ENCODE data around the gene ZNF598.

The ZNF598 gene

GRCh38 chr16:1989209-1990100 is 20.2 kb downstream of the ZNF598 start, which contains the start of gene SYNGR3:
TSS of gene SYNGR3 (plus strand) at chr16:1989970. CDS start at chr16:1990103, 133 bp downstream.
- Histone ChIP-seq H3K36me3 (ENCODE audit: insufficient read depth, low read length) (peaks cover 3% of the 10 kb centered on the region; the same call in 1 of the 2 replicates), H3K9me3 (ENCODE audit: control insufficient read depth, insufficient read depth, low read length) (no peaks in the 10 kb centered on the region), H3K9ac (ENCODE audit: low read depth, low read length) (peak within 1 kb of the TSS; percentile 51), H3K4me1 (ENCODE audit: insufficient read depth, low read length) (peaks cover 4% of the 10 kb centered on the region)

- H3K36me3 ChIP-seq (ENCODE audit: insufficient read depth, low read length): peaks cover 3% of the 10 kb centered on the region; the same call in 1 of the 2 replicates
- H3K9ac ChIP-seq (ENCODE audit: low read depth, low read length): no peak overlapping the region
- peaks cover 9% of the 10 kb centered on the region for H3K4me1 ChIP-seq (ENCODE audit: insufficient read depth, low read length)
- H3K9me3 ChIP-seq (ENCODE audit: control insufficient read depth, insufficient read depth, low read length): no peaks in the 10 kb centered on the region
These were observed 22.4 kb downstream of the ZNF598 start for GRCh38 chr16:1987198-1987597.

- Histone ChIP-seq H3K36me3 (ENCODE audit: insufficient read depth, low read length) (peaks cover 3% of the 10 kb centered on the region; the same call in 1 of the 2 replicates), H3K9ac (ENCODE audit: low read depth, low read length) (no peak overlapping the region), H3K9me3 (ENCODE audit: control insufficient read depth, insufficient read depth, low read length) (no peaks in the 10 kb centered on the region), H3K4me1 (ENCODE audit: insufficient read depth, low read length) (peaks cover 15% of the 10 kb centered on the region)
These were observed 24.0 kb downstream of the ZNF598 start for GRCh38 chr16:1985466-1986150.

- Histone ChIP-seq H3K4me1 (ENCODE audit: insufficient read depth, low read length) (peaks cover 15% of the 10 kb centered on the region), H3K9me3 (ENCODE audit: control insufficient read depth, insufficient read depth, low read length) (no peaks in the 10 kb centered on the region), H3K36me3 (ENCODE audit: insufficient read depth, low read length) (peaks cover 3% of the 10 kb centered on the region; the same call in 1 of the 2 replicates), H3K9ac (ENCODE audit: low read depth, low read length) (peak overlapping the region; percentile 66)
These were observed 25.0 kb downstream of the ZNF598 start for GRCh38 chr16:1984347-1985225.

GRCh38 chr16:1983544-1984346 is 25.9 kb downstream of the ZNF598 start, which contains the start of gene GFER:
TSS of gene GFER (plus strand) at chr16:1984193. CDS start at chr16:1984219, 26 bp downstream.
- H3K36me3 ChIP-seq (ENCODE audit: insufficient read depth, low read length): peaks cover 3% of the 10 kb centered on the region; the same call in 1 of the 2 replicates
- peak within 1 kb of the TSS; percentile 66 for H3K9ac ChIP-seq (ENCODE audit: low read depth, low read length)
- no peaks in the 10 kb centered on the region for H3K9me3 ChIP-seq (ENCODE audit: control insufficient read depth, insufficient read depth, low read length)
- peaks cover 15% of the 10 kb centered on the region for H3K4me1 ChIP-seq (ENCODE audit: insufficient read depth, low read length)

GRCh38 chr16:1982991-1983543 is 26.6 kb downstream of the ZNF598 start:
- Histone ChIP-seq H3K9ac (ENCODE audit: low read depth, low read length) (peak overlapping the region; percentile 66; the same call in 1 of the 2 replicates), H3K9me3 (ENCODE audit: control insufficient read depth, insufficient read depth, low read length) (no peaks in the 10 kb centered on the region), H3K4me1 (ENCODE audit: insufficient read depth, low read length) (peaks cover 15% of the 10 kb centered on the region), H3K36me3 (ENCODE audit: insufficient read depth, low read length) (peaks cover 3% of the 10 kb centered on the region; the same call in 1 of the 2 replicates)

- no peak overlapping the region for H3K9ac ChIP-seq (ENCODE audit: low read depth, low read length)
- no peaks in the 10 kb centered on the region for H3K9me3 ChIP-seq (ENCODE audit: control insufficient read depth, insufficient read depth, low read length)
- peaks cover 3% of the 10 kb centered on the region; the same call in 1 of the 2 replicates for H3K36me3 ChIP-seq (ENCODE audit: insufficient read depth, low read length)
- H3K4me1 ChIP-seq (ENCODE audit: insufficient read depth, low read length): peaks cover 15% of the 10 kb centered on the region
These were observed 27.6 kb downstream of the ZNF598 start for GRCh38 chr16:1982013-1982433.

- Histone ChIP-seq H3K36me3 (ENCODE audit: insufficient read depth, low read length) (peaks cover 3% of the 10 kb centered on the region; the same call in 1 of the 2 replicates), H3K9me3 (ENCODE audit: control insufficient read depth, insufficient read depth, low read length) (no peaks in the 10 kb centered on the region), H3K4me1 (ENCODE audit: insufficient read depth, low read length) (peaks cover 15% of the 10 kb centered on the region), H3K9ac (ENCODE audit: low read depth, low read length) (peak within 1 kb of the TSS; percentile 58; the same call in 1 of the 2 replicates)
These were observed 28.2 kb downstream of the ZNF598 start, which contains the start of gene NOXO1 for GRCh38 chr16:1981398-1981836. TSS of gene NOXO1 (minus strand) at chr16:1981469. CDS start at chr16:1981179, 290 bp downstream.

GRCh38 chr16:1980770-1981087 is 28.9 kb downstream of the ZNF598 start:
- Histone ChIP-seq H3K4me1 (ENCODE audit: insufficient read depth, low read length) (peaks cover 15% of the 10 kb centered on the region), H3K9ac (ENCODE audit: low read depth, low read length) (no peak overlapping the region), H3K9me3 (ENCODE audit: control insufficient read depth, insufficient read depth, low read length) (no peaks in the 10 kb centered on the region), H3K36me3 (ENCODE audit: insufficient read depth, low read length) (no peaks in the 10 kb centered on the region)

- H3K9me3 ChIP-seq (ENCODE audit: control insufficient read depth, insufficient read depth, low read length): no peaks in the 10 kb centered on the region
- H3K4me1 ChIP-seq (ENCODE audit: insufficient read depth, low read length): peaks cover 14% of the 10 kb centered on the region
- H3K36me3 ChIP-seq (ENCODE audit: insufficient read depth, low read length): no peaks in the 10 kb centered on the region
- peak overlapping the region; percentile 58; the same call in 1 of the 2 replicates for H3K9ac ChIP-seq (ENCODE audit: low read depth, low read length)
These were observed 29.4 kb downstream of the ZNF598 start for GRCh38 chr16:1980030-1980769.

- Histone ChIP-seq H3K4me1 (ENCODE audit: insufficient read depth, low read length) (peaks cover 11% of the 10 kb centered on the region; the same call in 1 of the 2 replicates), H3K9me3 (ENCODE audit: control insufficient read depth, insufficient read depth, low read length) (no peaks in the 10 kb centered on the region), H3K9ac (ENCODE audit: low read depth, low read length) (peak overlapping the region; percentile 58), H3K36me3 (ENCODE audit: insufficient read depth, low read length) (no peaks in the 10 kb centered on the region)
These were observed 30.2 kb downstream of the ZNF598 start for GRCh38 chr16:1979271-1980029.

Measured in ES-I3 (cell line).